ENCODE results near the gene DTX1. TPM values are rescaled to one million over a fixed set of nuclear protein-coding genes. Genes with fewer than 3 reads are reported as not detected.

Gene DTX1
- total RNA-seq, 1 donor from 2014 or later, result 3.2 TPM

DNA sequence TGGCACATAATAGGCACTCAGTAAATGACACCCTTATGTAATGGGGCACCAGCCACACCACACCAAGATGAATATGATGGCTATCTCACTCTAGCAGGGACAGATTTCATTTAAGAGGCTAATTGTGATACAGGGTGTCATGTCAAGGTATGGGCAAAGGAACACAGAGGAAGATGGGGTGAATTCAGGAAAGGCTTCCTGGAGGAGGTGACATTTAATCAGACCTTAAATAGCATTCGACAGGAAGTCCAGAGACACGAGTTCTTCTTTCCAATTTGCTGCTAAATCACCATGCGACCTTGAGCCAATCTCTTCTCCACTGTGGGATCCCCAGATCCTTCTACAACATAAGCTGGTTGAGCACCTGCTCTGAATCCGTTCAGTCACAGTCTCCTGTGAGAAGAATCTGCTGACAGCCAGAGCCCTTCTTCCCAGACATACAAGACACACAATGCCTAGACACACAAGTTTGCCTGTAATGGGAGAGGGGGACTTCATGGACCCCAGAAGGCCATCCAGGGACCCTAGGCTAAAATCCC, 1.5 kb upstream of the DTX1 start:
- DNase-seq (ENCODE audit: extremely low read depth, low read depth, low spot score), result no peak

GRCh38 chr12:113055594-113056380, 743 bp upstream of the DTX1 start:
- DNase-seq (ENCODE audit: extremely low read depth, low read depth, low spot score), result no peak

DNA sequence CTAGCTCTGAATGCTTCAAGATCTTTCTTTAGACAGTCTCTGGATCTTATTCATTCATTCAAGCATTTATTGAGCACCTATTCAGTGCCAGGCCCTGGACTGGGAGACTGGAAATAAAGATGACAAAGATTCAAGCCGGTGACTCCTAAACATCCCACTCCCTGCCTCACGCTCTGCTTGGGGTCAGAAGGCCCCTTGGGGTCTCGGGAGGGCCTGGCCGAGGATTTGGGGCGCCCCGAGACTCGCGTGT, 224 bp upstream of the DTX1 start:
- DNase-seq (ENCODE audit: extremely low read depth, low read depth, low spot score), result no peak

DNA sequence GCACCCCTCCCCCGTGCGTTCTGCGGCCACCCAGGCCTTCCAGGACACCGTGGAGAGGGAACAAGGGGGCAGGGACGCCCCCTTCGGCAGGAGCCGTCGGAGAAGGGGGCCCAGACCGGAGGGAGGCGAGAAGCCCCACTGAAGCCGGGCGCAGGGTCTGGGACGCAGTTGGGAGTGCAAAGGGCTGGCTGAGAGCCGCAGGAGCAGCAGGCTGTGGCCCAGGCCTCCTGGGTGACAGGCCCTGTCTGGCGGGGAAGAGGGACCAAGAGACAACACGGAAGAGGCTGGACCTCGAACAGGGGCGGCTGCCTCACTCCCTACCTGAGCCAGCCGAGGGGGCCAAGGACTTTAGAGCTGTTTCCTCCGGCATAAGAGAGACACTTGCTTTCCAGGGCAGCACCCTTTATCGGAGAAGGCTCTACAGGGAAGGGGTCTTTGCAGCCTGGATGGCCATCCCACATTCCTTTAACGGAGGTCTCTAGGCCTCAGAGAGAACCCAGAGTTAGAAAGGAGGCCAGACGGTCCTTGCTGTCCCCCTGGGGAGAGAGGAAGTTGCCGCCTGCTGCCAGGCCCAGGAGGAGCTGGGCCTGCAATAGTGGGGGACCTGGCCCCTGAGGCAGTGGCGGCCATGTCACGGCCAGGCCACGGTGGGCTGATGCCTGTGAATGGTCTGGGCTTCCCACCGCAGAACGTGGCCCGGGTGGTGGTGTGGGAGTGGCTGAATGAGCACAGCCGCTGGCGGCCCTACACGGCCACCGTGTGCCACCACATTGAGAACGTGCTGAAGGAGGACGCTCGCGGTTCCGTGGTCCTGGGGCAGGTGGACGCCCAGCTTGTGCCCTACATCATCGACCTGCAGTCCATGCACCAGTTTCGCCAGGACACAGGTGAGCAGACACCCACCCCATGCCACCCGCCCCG, 1.3 kb downstream of the DTX1 start:
- DNase-seq (ENCODE audit: extremely low read depth, low read depth, low spot score), result no peak

DNA sequence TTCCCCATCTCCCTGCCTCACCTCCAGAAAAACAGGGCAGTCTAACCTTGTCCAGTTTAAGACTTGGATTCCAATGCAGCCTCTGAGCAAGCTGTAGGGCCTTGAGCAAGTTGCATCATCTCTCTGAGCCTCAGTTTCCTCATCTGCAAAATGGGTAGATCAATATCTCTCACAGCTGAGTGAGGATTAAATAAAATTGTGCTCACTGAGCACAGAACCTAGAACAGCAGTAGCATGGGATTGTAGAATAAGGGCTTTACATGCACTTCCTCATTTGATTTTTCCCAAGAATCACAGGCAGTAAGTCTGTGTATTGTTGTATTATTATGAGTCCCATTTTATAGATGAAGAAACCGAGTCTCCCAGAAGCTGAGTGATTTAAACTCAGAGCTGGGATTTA, 2.0 kb downstream of the DTX1 start:
- no peak for DNase-seq (ENCODE audit: extremely low read depth, low read depth, low spot score)

DNA sequence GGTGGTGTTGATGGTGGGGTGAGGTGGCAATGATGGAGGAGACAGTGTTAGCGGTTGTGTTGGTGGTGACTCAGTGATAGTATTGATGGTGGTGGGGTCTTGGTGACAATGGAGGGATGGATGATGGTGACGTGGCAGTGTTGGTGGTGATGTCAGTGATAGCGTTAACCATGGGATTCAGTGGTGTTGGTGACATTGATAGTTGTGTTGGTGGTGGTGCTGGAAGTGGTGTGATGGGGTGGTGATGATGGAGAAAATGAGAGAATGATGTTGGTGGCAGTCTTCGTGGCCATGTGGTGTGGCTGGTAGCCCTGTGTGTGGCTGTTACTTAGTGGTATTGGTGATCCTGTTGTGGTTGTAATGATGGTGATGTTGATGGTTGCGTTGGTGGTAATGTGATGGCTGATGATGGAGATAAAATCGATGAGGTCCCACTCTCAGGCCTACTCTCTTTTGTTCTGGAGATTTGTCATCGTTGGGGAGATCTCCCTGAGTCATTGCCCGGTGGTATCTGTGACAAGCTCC, 2.6 kb downstream of the DTX1 start:
- DNase-seq (ENCODE audit: extremely low read depth, low read depth, low spot score), result no peak

DNA sequence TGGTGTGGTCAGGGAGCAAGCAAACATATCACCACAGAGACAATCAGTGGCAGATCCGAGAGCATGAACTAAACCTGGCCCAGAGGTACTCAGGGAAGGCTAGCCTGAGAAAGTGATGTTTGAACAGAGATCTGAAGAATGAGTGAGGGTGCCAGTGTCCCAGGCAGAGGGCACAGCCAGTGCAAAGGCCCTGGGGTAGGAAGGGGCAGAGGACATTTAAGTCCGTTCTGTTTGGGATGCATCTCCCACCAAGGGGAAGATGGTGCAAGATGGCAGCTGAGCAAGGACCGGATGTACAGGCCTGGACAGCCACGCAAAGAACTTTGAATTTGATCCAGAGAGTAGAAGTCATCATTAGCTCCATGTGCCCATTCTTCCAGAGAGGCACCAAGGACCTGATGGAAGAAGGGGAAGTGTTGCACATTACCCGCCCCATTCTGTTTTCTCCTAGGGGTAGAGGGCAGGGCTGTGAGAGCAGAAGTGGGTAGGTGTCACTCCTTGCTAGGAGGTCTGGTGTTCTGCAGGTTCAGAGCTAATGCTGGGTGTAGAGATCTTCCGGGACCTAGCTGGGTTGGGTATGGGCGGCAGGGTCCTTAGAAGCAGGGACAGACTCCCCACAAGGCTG, 3.9 kb downstream of the DTX1 start:
- DNase-seq (ENCODE audit: extremely low read depth, low read depth, low spot score), result no peak

- DNase-seq (ENCODE audit: extremely low read depth, low read depth, low spot score), result no peak
These were observed 4.6 kb downstream of the DTX1 start for GRCh38 chr12:113061061-113061694.

- no peak for DNase-seq (ENCODE audit: extremely low read depth, low read depth, low spot score)
These were observed 6.2 kb downstream of the DTX1 start for GRCh38 chr12:113062502-113063395.

- no peak for DNase-seq (ENCODE audit: extremely low read depth, low read depth, low spot score)
These were observed 7.1 kb downstream of the DTX1 start for GRCh38 chr12:113063396-113064350.

DNA sequence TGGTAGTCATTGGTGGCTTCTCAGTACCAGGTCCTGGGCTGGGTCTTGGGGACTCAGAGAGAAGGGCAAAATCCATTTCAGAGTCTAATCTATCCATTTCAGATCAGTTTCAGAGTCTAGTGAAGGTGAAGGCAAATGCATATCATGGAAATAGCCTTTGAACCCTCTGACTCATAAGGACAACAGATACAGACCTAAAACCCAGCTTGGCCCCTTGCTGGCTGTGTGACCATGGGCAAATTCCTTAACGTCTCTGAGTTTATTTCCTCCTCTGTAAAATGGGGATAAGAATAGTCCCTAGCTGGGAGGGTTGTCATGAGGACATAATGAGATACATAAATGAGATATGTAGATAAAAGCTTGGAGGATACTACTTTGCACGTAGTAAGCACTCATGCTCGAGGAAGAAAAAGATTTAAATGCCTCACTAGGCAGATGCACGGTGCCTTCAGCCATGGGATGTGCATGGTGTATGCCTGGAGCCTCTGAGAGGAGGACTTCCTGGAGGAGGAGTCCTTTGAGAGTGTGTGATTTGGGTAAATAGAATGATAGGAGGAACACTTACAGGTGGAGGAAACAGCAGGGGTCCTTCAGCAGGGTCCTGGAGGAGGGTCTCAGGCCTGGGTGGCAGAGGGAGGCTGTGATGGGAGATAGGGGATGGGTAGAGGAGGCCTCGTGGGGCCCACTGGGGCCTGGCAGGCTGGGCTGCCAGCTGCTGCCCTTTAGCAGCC, 8.0 kb downstream of the DTX1 start:
- no peak for DNase-seq (ENCODE audit: extremely low read depth, low read depth, low spot score)

- DNase-seq (ENCODE audit: extremely low read depth, low read depth, low spot score), result no peak
These were observed 8.8 kb downstream of the DTX1 start for GRCh38 chr12:113065126-113066007.

- DNase-seq (ENCODE audit: extremely low read depth, low read depth, low spot score), result no peak
These were observed 10.4 kb downstream of the DTX1 start for GRCh38 chr12:113066813-113067400.

- DNase-seq (ENCODE audit: extremely low read depth, low read depth, low spot score), result no peak
These were observed 11.7 kb downstream of the DTX1 start for GRCh38 chr12:113067987-113068935.

- no peak for DNase-seq (ENCODE audit: extremely low read depth, low read depth, low spot score)
These were observed 12.6 kb downstream of the DTX1 start for GRCh38 chr12:113069149-113069548.

- no peak for DNase-seq (ENCODE audit: extremely low read depth, low read depth, low spot score)
These were observed 13.2 kb downstream of the DTX1 start for GRCh38 chr12:113069751-113070116.
